Measurements from ENCODE around the gene PLBD1. TPM values are rescaled to one million over a fixed set of nuclear protein-coding genes. Genes with fewer than 3 reads are reported as not detected.

Gene PLBD1
- total RNA-seq, 2 experiments from 2014 or later = 0.95 to 1.3 TPM

- no peak overlapping the region for H3K4me3 ChIP-seq (ENCODE audit: low read length)
- peaks cover 16% of the 10 kb centered on the region for H3K4me1 Mint-ChIP-seq (ENCODE audit: low read depth)
- H3K4me3 Mint-ChIP-seq = no peak overlapping the region
- ChIA-PET CTCF (no interaction called here), POLR2A (no interaction called here)
- no peak overlapping the region for H3K27ac ChIP-seq (ENCODE audit: low read depth in 1 of 2, low read length in 2 of 2)
- peaks cover 0 to 5% of the 10 kb centered on the region in 2 experiments for H3K9me3 ChIP-seq (ENCODE audit: control insufficient read depth in 1 of 2, insufficient read depth in 1 of 2, low read length in 2 of 2)
- no peak overlapping the region for H3K27ac Mint-ChIP-seq
- peaks cover 15 to 20% of the 10 kb centered on the region in 2 experiments for H3K27me3 ChIP-seq (ENCODE audit: control insufficient read depth in 1 of 2, insufficient read depth in 2 of 2, low read length in 2 of 2)
- H3K4me1 ChIP-seq (ENCODE audit: insufficient read depth, low read length) = peaks cover 11% of the 10 kb centered on the region
- no peaks in the 10 kb centered on the region for H3K9me3 Mint-ChIP-seq
- H3K36me3 ChIP-seq (ENCODE audit: insufficient read depth, low read length) = no peaks in the 10 kb centered on the region
- intact Hi-C loops (cut with DNase I, micrococcal nuclease) = no loop called here
- no peak for TF ChIP-seq CTCF (IDR thresholded peaks at IDR 0.05)
- H3K36me3 Mint-ChIP-seq (ENCODE audit: low read depth) = no peaks in the 10 kb centered on the region
- ATAC-seq (ENCODE audit: poor library complexity) (no peak), DNase-seq (no peak)
- H3K27me3 Mint-ChIP-seq = peaks cover 46% of the 10 kb centered on the region
Measured at GRCh38 chr12:14572401-14572800, 4.7 kb upstream of the PLBD1 start.

- H3K36me3 Mint-ChIP-seq (ENCODE audit: low read depth) = no peaks in the 10 kb centered on the region
- intact Hi-C loops (cut with DNase I, micrococcal nuclease) = no loop called here
- H3K27ac Mint-ChIP-seq = no peak overlapping the region
- POLR2A ChIA-PET = no interaction called here
- no peaks in the 10 kb centered on the region for H3K9me3 Mint-ChIP-seq
- Histone ChIP-seq H3K27me3 (ENCODE audit: control insufficient read depth in 1 of 2, insufficient read depth in 2 of 2, low read length in 2 of 2) (peaks cover 21 to 25% of the 10 kb centered on the region in 2 experiments), H3K36me3 (ENCODE audit: insufficient read depth, low read length) (no peaks in the 10 kb centered on the region), H3K27ac (ENCODE audit: low read depth in 1 of 2, low read length in 2 of 2) (no peak overlapping the region), H3K4me1 (ENCODE audit: insufficient read depth, low read length) (peaks cover 6% of the 10 kb centered on the region), H3K9me3 (ENCODE audit: control insufficient read depth in 1 of 2, insufficient read depth in 1 of 2, low read length in 2 of 2) (peaks cover 0 to 11% of the 10 kb centered on the region in 2 experiments), H3K4me3 (ENCODE audit: low read length) (no peak overlapping the region)
- no peak for DNase-seq
- CTCF ChIA-PET = no interaction called here
- H3K4me3 Mint-ChIP-seq = no peak overlapping the region
- ATAC-seq (ENCODE audit: poor library complexity) = no peak
- H3K27me3 Mint-ChIP-seq = peaks cover 48% of the 10 kb centered on the region
- H3K4me1 Mint-ChIP-seq (ENCODE audit: low read depth) = peaks cover 9% of the 10 kb centered on the region
- no peak for TF ChIP-seq CTCF (IDR thresholded peaks at IDR 0.05)
Measured at GRCh38 chr12:14571779-14572178, 4.1 kb upstream of the PLBD1 start.

GRCh38 chr12:14570231-14570630 lies 2.5 kb upstream of the PLBD1 start:
- CTCF ChIA-PET = no interaction called here
- no peaks in the 10 kb centered on the region for H3K9me3 Mint-ChIP-seq

More at GRCh38 chr12:14570231-14570630, 2.5 kb upstream of the PLBD1 start:
- Histone ChIP-seq H3K27ac (ENCODE audit: low read depth in 1 of 2, low read length in 2 of 2) (no peak overlapping the region), H3K4me1 (ENCODE audit: insufficient read depth, low read length) (peaks cover 5% of the 10 kb centered on the region), H3K9me3 (ENCODE audit: control insufficient read depth in 1 of 2, insufficient read depth in 1 of 2, low read length in 2 of 2) (peaks cover 0 to 11% of the 10 kb centered on the region in 2 experiments), H3K4me3 (ENCODE audit: low read length) (no peak overlapping the region), H3K27me3 (ENCODE audit: control insufficient read depth in 1 of 2, insufficient read depth in 2 of 2, low read length in 2 of 2) (peaks cover 28 to 30% of the 10 kb centered on the region in 2 experiments), H3K36me3 (ENCODE audit: insufficient read depth, low read length) (no peaks in the 10 kb centered on the region)
- DNase-seq = no peak
- no peak for TF ChIP-seq CTCF (IDR thresholded peaks at IDR 0.05)
- ATAC-seq (ENCODE audit: poor library complexity) = no peak
- H3K4me3 Mint-ChIP-seq = no peak overlapping the region
- H3K27me3 Mint-ChIP-seq = peaks cover 60% of the 10 kb centered on the region
- POLR2A ChIA-PET = no interaction called here
- intact Hi-C loops (cut with DNase I, micrococcal nuclease) = no loop called here
- H3K36me3 Mint-ChIP-seq (ENCODE audit: low read depth) = no peaks in the 10 kb centered on the region
- H3K4me1 Mint-ChIP-seq (ENCODE audit: low read depth) = no peaks in the 10 kb centered on the region
- no peak overlapping the region for H3K27ac Mint-ChIP-seq

Data from CD4-positive, alpha-beta T cell (primary cell).